Trophoblast cell (in vitro differentiated cells and primary cell): ENCODE measurements around the gene CCDC187.
"Not testable (repeated sequence)": the region's sequence is repeated elsewhere in the genome, so short reads cannot be mapped to it uniquely, and the experiment has no call there.

Source experiments
- DNase-seq, 2 donors: peaks; one replicate each; pipeline ENCODE4 v3.0.0-alpha.2; 2016
- H2AFZ ChIP-seq: 2 replicates; pipeline ENCODE4 v1.6.1; 2013; ENCODE audit warnings: low read length, moderate library complexity, mild to moderate bottlenecking; ENCODE audit not compliant: insufficient read depth, poor library complexity
- H2AK5ac ChIP-seq: 2 replicates; pipeline ENCODE4 v1.6.1; 2013; ENCODE audit warnings: mild to moderate bottlenecking, low read length
- H2BK120ac ChIP-seq: 2 replicates; pipeline ENCODE4 v1.6.1; 2013; ENCODE audit warnings: low read length, mild to moderate bottlenecking, moderate library complexity; ENCODE audit not compliant: insufficient read depth, poor library complexity
- H2BK12ac ChIP-seq: 2 replicates; pipeline ENCODE4 v1.6.1; 2013; ENCODE audit warnings: mild to moderate bottlenecking, low read length, moderate library complexity
- H2BK5ac ChIP-seq: 2 replicates; pipeline ENCODE4 v1.6.1; 2013; ENCODE audit warnings: low read length, low read depth, moderate library complexity, mild to moderate bottlenecking; ENCODE audit not compliant: poor library complexity
- H3K14ac ChIP-seq: 2 replicates; pipeline ENCODE4 v1.6.1; 2013; ENCODE audit warnings: mild to moderate bottlenecking, low read length
- H3K18ac ChIP-seq: 2 replicates; pipeline ENCODE4 v1.6.1; 2013; ENCODE audit warnings: mild to moderate bottlenecking, low read length
- H3K23ac ChIP-seq: 2 replicates; pipeline ENCODE4 v1.6.1; 2013; ENCODE audit warnings: low read length
- H3K27ac ChIP-seq: 2 replicates; pipeline ENCODE4 v1.5.1; 2013; ENCODE audit warnings: low read depth, mild to moderate bottlenecking, inconsistent platforms, low read length, moderate library complexity
- H3K27me3 ChIP-seq: 2 replicates; pipeline ENCODE4 v1.6.1; 2013; ENCODE audit warnings: inconsistent platforms, mild to moderate bottlenecking, low read length, moderate library complexity; ENCODE audit not compliant: insufficient read depth
- H3K36me3 ChIP-seq, 2 experiments: 1 replicate in 1 of 2; 2 replicates in 1 of 2; pipeline ENCODE4 v1.6.1; 2013; ENCODE audit warnings: low read length in 2 of 2, mild to moderate bottlenecking in 2 of 2, moderate library complexity in 1 of 2; ENCODE audit not compliant: insufficient read depth in 2 of 2, control insufficient read depth in 1 of 2
- H3K4ac ChIP-seq: 2 replicates; pipeline ENCODE4 v1.6.1; 2013; ENCODE audit warnings: low read depth, mild to moderate bottlenecking, low read length, moderate library complexity
- H3K4me1 ChIP-seq, 2 experiments: 1 replicate in 1 of 2; 2 replicates in 1 of 2; pipeline ENCODE4 v1.6.1; 2013; ENCODE audit warnings: low read length in 2 of 2, mild to moderate bottlenecking in 2 of 2, moderate library complexity in 1 of 2; ENCODE audit not compliant: insufficient read depth in 2 of 2, control insufficient read depth in 1 of 2
- H3K4me2 ChIP-seq: 2 replicates; pipeline ENCODE4 v1.6.1; 2013; ENCODE audit warnings: inconsistent platforms, mild to moderate bottlenecking, low read length, moderate library complexity
- H3K4me3 ChIP-seq: 2 replicates; pipeline ENCODE4 v1.5.1; 2013; ENCODE audit warnings: mild to moderate bottlenecking, low read depth, low read length, inconsistent platforms
- H3K79me1 ChIP-seq: one replicate; pipeline ENCODE4 v1.6.1; 2013; ENCODE audit warnings: low read length
- H3K79me2 ChIP-seq: 2 replicates; pipeline ENCODE4 v1.6.1; 2013; ENCODE audit warnings: low read length, mild to moderate bottlenecking; ENCODE audit not compliant: control insufficient read depth, insufficient read depth, poor library complexity
- H3K9ac ChIP-seq: 2 replicates; pipeline ENCODE4 v1.6.1; 2013; ENCODE audit warnings: mild to moderate bottlenecking, low read length
- H3K9me3 ChIP-seq: 2 replicates; pipeline ENCODE4 v1.6.1; 2013; ENCODE audit warnings: low read depth, mild to moderate bottlenecking, control low read depth, inconsistent platforms, low read length; ENCODE audit not compliant: insufficient read depth
- H4K12ac ChIP-seq: 2 replicates; pipeline ENCODE4 v1.6.1; 2013; ENCODE audit warnings: low read depth, mild to moderate bottlenecking, low read length, moderate library complexity
- H4K8ac ChIP-seq: 2 replicates; pipeline ENCODE4 v1.6.1; 2013; ENCODE audit warnings: low read depth, mild to moderate bottlenecking, low read length, moderate library complexity
- H4K91ac ChIP-seq: one replicate; pipeline ENCODE4 v1.6.1; 2013; ENCODE audit warnings: low read depth, mild to moderate bottlenecking, low read length, moderate library complexity
- WGBS: extraction: QIAGEN DNeasy Blood & Tissue Kit; methylation state at CpG from one replicate; pipeline ENCODE4 v1.1.7; 2013; ENCODE audit warnings: missing lambda C conversion rate; ENCODE audit not compliant: insufficient read length, insufficient coverage; ENCODE audit errors: extremely low coverage; 5-methylcytosine and 5-hydroxymethylcytosine counted together

Gene CCDC187

GRCh38 chr9:136239135-136239982 is 64.5 kb downstream of the CCDC187 start:
- Histone ChIP-seq H2AFZ (no peak overlapping the region), H3K79me2 (no peaks in the 10 kb centered on the region), H3K4me3 (no peak overlapping the region), H3K9me3 (no peaks in the 10 kb centered on the region), H3K14ac (no peak overlapping the region), H2BK5ac (no peak overlapping the region), H3K18ac (no peak overlapping the region), H4K91ac (no peak overlapping the region), H3K27ac (no peak overlapping the region), H3K4ac (no peak overlapping the region), H3K36me3 (peaks cover 7 to 9% of the 10 kb centered on the region in 2 experiments), H4K8ac (no peak overlapping the region), H3K27me3 (no peaks in the 10 kb centered on the region), H3K23ac (no peak overlapping the region), H3K4me1 (peaks cover under 1% of the 10 kb centered on the region in 2 experiments), H2BK120ac (no peak overlapping the region), H2BK12ac (no peak overlapping the region), H3K79me1 (no peaks in the 10 kb centered on the region), H3K9ac (no peak overlapping the region), H4K12ac (no peak overlapping the region), H3K4me2 (no peak overlapping the region), H2AK5ac (no peak overlapping the region)
- WGBS = no CpG with 5 or more reads among the region's 25 CpGs
- no peak for DNase-seq

- Histone ChIP-seq H2BK5ac (no peak overlapping the region), H3K4me1 (no peaks in the 10 kb centered on the region), H4K8ac (no peak overlapping the region), H3K9me3 (no peaks in the 10 kb centered on the region), H2AK5ac (no peak overlapping the region), H3K4ac (no peak overlapping the region), H3K4me2 (no peak overlapping the region), H4K91ac (no peak overlapping the region), H3K18ac (no peak overlapping the region), H2AFZ (no peak overlapping the region), H3K4me3 (no peak overlapping the region), H4K12ac (no peak overlapping the region), H3K79me1 (no peaks in the 10 kb centered on the region), H3K9ac (no peak overlapping the region), H3K27ac (no peak overlapping the region), H2BK120ac (no peak overlapping the region), H3K23ac (no peak overlapping the region), H3K14ac (no peak overlapping the region), H3K27me3 (no peaks in the 10 kb centered on the region), H3K36me3 (peaks cover 7 to 9% of the 10 kb centered on the region in 2 experiments), H3K79me2 (no peaks in the 10 kb centered on the region), H2BK12ac (no peak overlapping the region)
- DNase-seq = no peak
- no CpG with 5 or more reads among the region's 12 CpGs for WGBS
Measured at GRCh38 chr9:136238342-136238732, 65.6 kb downstream of the CCDC187 start.

- Histone ChIP-seq H3K79me2 (no peaks in the 10 kb centered on the region), H3K23ac (no peak overlapping the region), H2BK12ac (no peak overlapping the region), H3K18ac (no peak overlapping the region), H3K9ac (no peak overlapping the region), H2BK120ac (no peak overlapping the region), H3K4ac (no peak overlapping the region), H4K8ac (no peak overlapping the region), H3K27ac (no peak overlapping the region), H3K27me3 (no peaks in the 10 kb centered on the region), H4K91ac (no peak overlapping the region), H3K4me3 (no peak overlapping the region), H3K4me2 (no peak overlapping the region), H3K36me3 (peaks cover 7 to 9% of the 10 kb centered on the region in 2 experiments), H2AK5ac (no peak overlapping the region), H2AFZ (no peak overlapping the region), H3K14ac (no peak overlapping the region), H3K79me1 (no peaks in the 10 kb centered on the region), H4K12ac (no peak overlapping the region), H3K4me1 (no peaks in the 10 kb centered on the region), H3K9me3 (no peaks in the 10 kb centered on the region), H2BK5ac (no peak overlapping the region)
- DNase-seq = no peak
- WGBS = no CpG with 5 or more reads among the region's 32 CpGs
Measured at GRCh38 chr9:136237486-136238341, 66.2 kb downstream of the CCDC187 start.

- H3K4me3 ChIP-seq, H3K18ac ChIP-seq, H3K4me2 ChIP-seq, H4K91ac ChIP-seq, H2BK12ac ChIP-seq, H3K23ac ChIP-seq, H3K79me2 ChIP-seq, H2AFZ ChIP-seq, H3K79me1 ChIP-seq, H2BK120ac ChIP-seq, H4K8ac ChIP-seq, H3K27me3 ChIP-seq, H4K12ac ChIP-seq, H2BK5ac ChIP-seq, DNase-seq, H3K9ac ChIP-seq, H3K27ac ChIP-seq, H3K4ac ChIP-seq, H3K4me1 ChIP-seq, H3K14ac ChIP-seq, H3K36me3 ChIP-seq, H3K9me3 ChIP-seq, H2AK5ac ChIP-seq: not testable (repeated sequence)
- no CpG with 5 or more reads among the region's 43 CpGs for WGBS
Measured at GRCh38 chr9:136236471-136237410, 67.2 kb downstream of the CCDC187 start.
